Naive thymus-derived CD4-positive, alpha-beta T cell (primary cell): Measurements from ENCODE around the gene NPHP4. TPM values are rescaled to one million over a fixed set of nuclear protein-coding genes. Genes with fewer than 3 reads are reported as not detected.

Source experiments
- ATAC-seq: fragments of 150-1000 bp; cut with Tn5 transposase; 2 replicates; pipeline ENCODE4 v1.10.0; 2021; ENCODE audit warnings: mild to moderate bottlenecking, moderate library complexity
- CTCF ChIA-PET: fragments of 350-600 bp; sonication (Branson Sonifier 250); formaldehyde crosslinking; loops from one replicate; lab custom pipeline; 2021; ENCODE audit warnings: antibody characterized with exemption; lab: Charles Lee
- POLR2A ChIA-PET: fragments of 350-600 bp; sonication (Branson Sonifier 250); formaldehyde crosslinking; loops from one replicate; lab custom pipeline; 2021; ENCODE audit warnings: antibody characterized with exemption, inconsistent platforms; lab: Charles Lee
- DNase-seq, 9 donors: peaks; one replicate each; pipeline versions ENCODE4 v3.0.0 to v3.0.0-alpha.2; 2020 to 2022; ENCODE audit warnings: mixed read lengths in 1 of 9
- H3K27ac ChIP-seq: one replicate; pipeline ENCODE4 v1.7.0; 2013; ENCODE audit warnings: mild to moderate bottlenecking, low read depth, low read length, moderate library complexity
- H3K27me3 ChIP-seq, 2 donors: one replicate each; pipeline ENCODE4 v1.7.0; 2013; ENCODE audit warnings: low read length in 2 of 2, mild to moderate bottlenecking in 2 of 2, moderate library complexity in 2 of 2; ENCODE audit not compliant: control insufficient read depth in 2 of 2, insufficient read depth in 2 of 2
- H3K36me3 ChIP-seq, 3 experiments: 1 replicate in 2 of 3; 2 replicates in 1 of 3; pipeline ENCODE4 v1.7.0; 2013; ENCODE audit warnings: low read length in 3 of 3, mild to moderate bottlenecking in 3 of 3, moderate library complexity in 1 of 3; ENCODE audit not compliant: insufficient read depth in 3 of 3, control insufficient read depth in 2 of 3
- H3K4me1 ChIP-seq, 2 donors: one replicate each; pipeline ENCODE4 v1.7.0; 2013; ENCODE audit warnings: low read length in 2 of 2, mild to moderate bottlenecking in 2 of 2, moderate library complexity in 1 of 2; ENCODE audit not compliant: control insufficient read depth in 2 of 2, insufficient read depth in 2 of 2
- H3K4me3 ChIP-seq: 2 replicates; pipeline ENCODE4 v1.7.0; 2013; ENCODE audit warnings: mild to moderate bottlenecking, low read length
- H3K9me3 ChIP-seq, 3 experiments: 1 replicate in 2 of 3; 2 replicates in 1 of 3; pipeline ENCODE4 v1.7.0; 2013; ENCODE audit warnings: low read length in 3 of 3; ENCODE audit not compliant: control insufficient read depth in 2 of 3
- H3K27ac Mint-ChIP-seq, 9 donors: one replicate each; pipeline ENCODE4 v1.8.0; 2020 to 2022; ENCODE audit warnings: mixed read lengths in 9 of 9, mild to moderate bottlenecking in 8 of 9, moderate library complexity in 5 of 9, inconsistent platforms in 2 of 9
- H3K27me3 Mint-ChIP-seq, 5 donors: one replicate each; pipeline ENCODE4 v1.8.0; 2021 to 2022; ENCODE audit warnings: mixed read lengths in 5 of 5, mild to moderate bottlenecking in 1 of 5
- H3K36me3 Mint-ChIP-seq, 5 donors: one replicate each; pipeline ENCODE4 v1.8.0; 2020 to 2022; ENCODE audit warnings: mixed read lengths in 5 of 5, mild to moderate bottlenecking in 3 of 5, inconsistent platforms in 1 of 5
- H3K4me1 Mint-ChIP-seq, 7 donors: one replicate each; pipeline ENCODE4 v1.8.0; 2020 to 2022; ENCODE audit warnings: mixed read lengths in 7 of 7, mild to moderate bottlenecking in 3 of 7, inconsistent platforms in 1 of 7
- H3K4me3 Mint-ChIP-seq, 10 donors: one replicate each; pipeline ENCODE4 v1.8.0; 2020 to 2022; ENCODE audit warnings: mild to moderate bottlenecking in 10 of 10, mixed read lengths in 10 of 10, moderate library complexity in 6 of 10, inconsistent platforms in 2 of 10
- H3K9me3 Mint-ChIP-seq, 11 donors: one replicate each; pipeline ENCODE4 v1.8.0; 2020 to 2022; ENCODE audit warnings: mixed read lengths in 11 of 11, mild to moderate bottlenecking in 4 of 11, inconsistent platforms in 1 of 11, moderate library complexity in 1 of 11
- intact Hi-C, 2 donors: fragments of 100-400 bp; cut with micrococcal nuclease; formaldehyde crosslinking; loops; one replicate each; pipeline ENCODE4 v1.15.1; 2023
- polyA plus RNA-seq, 2 donors: library from polyadenylated mRNA; unstranded; fragments of 300-500 nt; fragmentation: Illumina TruSeq; gene quantifications; one replicate each; pipeline ENCODE4 v1.2.3, GENCODE V29; 2021
- total RNA-seq, 6 experiments: library from RNA in 5 of 6; stranded (reverse) in 5 of 6; gene quantifications; 1 replicate in 5 of 6; 2 replicates in 1 of 6; pipeline ENCODE4 v1.2.3 and lab custom pipeline; 2021 to 2026

The NPHP4 gene
- total and polyA plus RNA-seq, 7 experiments from 2014 or later, result 0.40 to 20.6 (median 9.2) TPM

GRCh38 chr1:5833911-5834310 is 158.3 kb downstream of the NPHP4 start:
- CTCF ChIA-PET, result no interaction called here

GRCh38 chr1:5832916-5833895 is 159.0 kb downstream of the NPHP4 start:
- ATAC-seq, result no peak
- ChIA-PET CTCF (no interaction called here), POLR2A (no interaction called here)
- Histone ChIP-seq H3K9me3 (no peaks in the 10 kb centered on the region), H3K27me3 (no peaks in the 10 kb centered on the region), H3K4me3 (no peak overlapping the region), H3K4me1 (no peaks in the 10 kb centered on the region), H3K36me3 (no peaks in the 10 kb centered on the region), H3K27ac (no peak overlapping the region)
- no peak overlapping the region for H3K4me3 Mint-ChIP-seq
- H3K36me3 Mint-ChIP-seq, result no peaks in the 10 kb centered on the region
- no peaks in the 10 kb centered on the region for H3K4me1 Mint-ChIP-seq
- DNase-seq, result no peak
- peaks cover 0 to 8% (median 3%) of the 10 kb centered on the region in 11 donors for H3K9me3 Mint-ChIP-seq
- intact Hi-C loops, result no loop called here
- H3K27me3 Mint-ChIP-seq, result peaks cover 0 to 25% (median 14%) of the 10 kb centered on the region in 5 donors
- no peak overlapping the region for H3K27ac Mint-ChIP-seq

More at GRCh38 chr1:5833911-5834310, 158.3 kb downstream of the NPHP4 start:
- Histone ChIP-seq H3K36me3 (no peaks in the 10 kb centered on the region), H3K4me1 (no peaks in the 10 kb centered on the region), H3K4me3 (no peak overlapping the region), H3K27ac (no peak overlapping the region), H3K27me3 (no peaks in the 10 kb centered on the region), H3K9me3 (no peaks in the 10 kb centered on the region)
- no peaks in the 10 kb centered on the region for H3K4me1 Mint-ChIP-seq
- peaks cover 0 to 8% (median 3%) of the 10 kb centered on the region in 11 donors for H3K9me3 Mint-ChIP-seq
- no peak overlapping the region for H3K4me3 Mint-ChIP-seq
- intact Hi-C loops, result no loop called here
- peaks cover 0 to 29% (median 14%) of the 10 kb centered on the region in 5 donors for H3K27me3 Mint-ChIP-seq
- H3K27ac Mint-ChIP-seq, result no peak overlapping the region
- DNase-seq (no peak), ATAC-seq (no peak)
- H3K36me3 Mint-ChIP-seq, result no peaks in the 10 kb centered on the region
- POLR2A ChIA-PET, result no interaction called here

GRCh38 chr1:5831600-5832335 is 160.5 kb downstream of the NPHP4 start:
- no peaks in the 10 kb centered on the region for H3K36me3 Mint-ChIP-seq
- ATAC-seq, result no peak
- H3K9me3 ChIP-seq, result no peaks in the 10 kb centered on the region
- H3K27ac ChIP-seq, result no peak overlapping the region
- H3K4me3 ChIP-seq, result no peak overlapping the region
- no peaks in the 10 kb centered on the region for H3K27me3 ChIP-seq
- DNase-seq, result no peak
- H3K36me3 ChIP-seq, result no peaks in the 10 kb centered on the region
- POLR2A ChIA-PET, result no interaction called here
- H3K4me3 Mint-ChIP-seq, result no peak overlapping the region
- no peaks in the 10 kb centered on the region for H3K4me1 Mint-ChIP-seq
- H3K27me3 Mint-ChIP-seq, result peaks cover 0 to 32% (median 12%) of the 10 kb centered on the region in 5 donors
- no peaks in the 10 kb centered on the region for H3K4me1 ChIP-seq
- H3K27ac Mint-ChIP-seq, result no peak overlapping the region
- CTCF ChIA-PET, result no interaction called here
- H3K9me3 Mint-ChIP-seq, result peaks cover 0 to 8% (median 3%) of the 10 kb centered on the region in 11 donors
- intact Hi-C loops, result no loop called here

GRCh38 chr1:5830771-5831599 is 161.2 kb downstream of the NPHP4 start:
- no peaks in the 10 kb centered on the region for H3K4me1 ChIP-seq

GRCh38 chr1:5829414-5829813 is 162.8 kb downstream of the NPHP4 start:
- ATAC-seq (no peak), DNase-seq (no peak)
- H3K4me1 ChIP-seq, result no peaks in the 10 kb centered on the region
- no peak overlapping the region for H3K27ac ChIP-seq
- CTCF ChIA-PET, result no interaction called here
- Mint-ChIP-seq H3K4me1 (no peaks in the 10 kb centered on the region), H3K27ac (no peak overlapping the region), H3K36me3 (no peaks in the 10 kb centered on the region), H3K4me3 (no peak overlapping the region), H3K9me3 (peaks cover 0 to 8% (median 3%) of the 10 kb centered on the region in 11 donors), H3K27me3 (peaks cover 0 to 19% (median 4%) of the 10 kb centered on the region in 5 donors)
- no peaks in the 10 kb centered on the region for H3K9me3 ChIP-seq
- H3K27me3 ChIP-seq, result no peaks in the 10 kb centered on the region
- no peak overlapping the region for H3K4me3 ChIP-seq
- H3K36me3 ChIP-seq, result no peaks in the 10 kb centered on the region
- intact Hi-C loops, result no loop called here
- POLR2A ChIA-PET, result no interaction called here

More at GRCh38 chr1:5830771-5831599, 161.2 kb downstream of the NPHP4 start:
- H3K9me3 Mint-ChIP-seq, result peaks cover 0 to 8% (median 3%) of the 10 kb centered on the region in 11 donors
- H3K4me3 Mint-ChIP-seq, result no peak overlapping the region
- no peak overlapping the region for H3K27ac ChIP-seq
- no peaks in the 10 kb centered on the region for H3K36me3 Mint-ChIP-seq
- POLR2A ChIA-PET, result no interaction called here
- CTCF ChIA-PET, result no interaction called here
- H3K9me3 ChIP-seq, result no peaks in the 10 kb centered on the region
- intact Hi-C loops, result no loop called here
- no peaks in the 10 kb centered on the region for H3K27me3 ChIP-seq
- no peaks in the 10 kb centered on the region for H3K36me3 ChIP-seq
- no peak overlapping the region for H3K27ac Mint-ChIP-seq
- ATAC-seq (no peak), DNase-seq (no peak)
- H3K4me3 ChIP-seq, result no peak overlapping the region
- no peaks in the 10 kb centered on the region for H3K4me1 Mint-ChIP-seq
- peaks cover 0 to 26% (median 10%) of the 10 kb centered on the region in 5 donors for H3K27me3 Mint-ChIP-seq

GRCh38 chr1:5828308-5828935 is 163.8 kb downstream of the NPHP4 start:
- Mint-ChIP-seq H3K9me3 (peaks cover 0 to 8% (median 4%) of the 10 kb centered on the region in 11 donors), H3K4me1 (no peaks in the 10 kb centered on the region), H3K4me3 (no peak overlapping the region), H3K27ac (no peak overlapping the region), H3K36me3 (peaks cover 0 to 3% (median 0%) of the 10 kb centered on the region in 5 donors), H3K27me3 (peaks cover 0 to 19% (median 4%) of the 10 kb centered on the region in 5 donors)
- H3K27ac ChIP-seq, result no peak overlapping the region
- H3K9me3 ChIP-seq, result no peaks in the 10 kb centered on the region
- POLR2A ChIA-PET, result no interaction called here
- no peaks in the 10 kb centered on the region for H3K4me1 ChIP-seq
- no peak overlapping the region for H3K4me3 ChIP-seq
- intact Hi-C loops, result no loop called here
- CTCF ChIA-PET, result no interaction called here
- DNase-seq (no peak), ATAC-seq (no peak)
- H3K36me3 ChIP-seq, result no peaks in the 10 kb centered on the region
- no peaks in the 10 kb centered on the region for H3K27me3 ChIP-seq
